Duodenal mucosa (tissue), 2 donors: ENCODE data around the gene RASA3.
"Not testable (repeated sequence)": the region's sequence is repeated elsewhere in the genome, so short reads cannot be mapped to it uniquely, and the experiment has no call there.

Source experiments
- H3K27ac ChIP-seq: one replicate; pipeline ENCODE4 v1.7.0; 2013; ENCODE audit warnings: low read depth, low read length
- H3K27me3 ChIP-seq, 2 donors: one replicate each; pipeline ENCODE4 v1.7.0; 2013; ENCODE audit warnings: low read length in 2 of 2, control low read depth in 1 of 2; ENCODE audit not compliant: insufficient read depth in 2 of 2, control insufficient read depth in 1 of 2
- H3K36me3 ChIP-seq, 2 donors: one replicate each; pipeline ENCODE4 v1.7.0; 2013; ENCODE audit warnings: low read length in 2 of 2, control low read depth in 1 of 2; ENCODE audit not compliant: insufficient read depth in 2 of 2, control insufficient read depth in 1 of 2
- H3K4me1 ChIP-seq, 2 donors: one replicate each; pipeline ENCODE4 v1.7.0; 2013; ENCODE audit warnings: low read length in 2 of 2, control low read depth in 1 of 2; ENCODE audit not compliant: insufficient read depth in 2 of 2, control insufficient read depth in 1 of 2
- H3K4me3 ChIP-seq, 2 donors: one replicate each; pipeline ENCODE4 v1.7.0; 2013; ENCODE audit warnings: low read length in 2 of 2, low read depth in 1 of 2
- H3K9ac ChIP-seq, 2 donors: one replicate each; pipeline ENCODE4 v1.7.0; 2013; ENCODE audit warnings: low read length in 2 of 2, low read depth in 1 of 2
- H3K9me3 ChIP-seq, 2 donors: one replicate each; pipeline ENCODE4 v1.7.0; 2013; ENCODE audit warnings: low read length in 2 of 2, control low read depth in 1 of 2; ENCODE audit not compliant: control insufficient read depth in 1 of 2

The RASA3 gene

GRCh38 chr13:114126789-114127472 lies 5.5 kb downstream of the RASA3 start:
- H3K9ac ChIP-seq, result no peak overlapping the region
- peaks cover 32 to 74% of the 10 kb centered on the region in 2 donors for H3K4me1 ChIP-seq
- no peak overlapping the region for H3K27ac ChIP-seq
- no peaks in the 10 kb centered on the region for H3K27me3 ChIP-seq
- no peaks in the 10 kb centered on the region for H3K9me3 ChIP-seq
- no peak overlapping the region for H3K4me3 ChIP-seq
- no peaks in the 10 kb centered on the region for H3K36me3 ChIP-seq

DNA sequence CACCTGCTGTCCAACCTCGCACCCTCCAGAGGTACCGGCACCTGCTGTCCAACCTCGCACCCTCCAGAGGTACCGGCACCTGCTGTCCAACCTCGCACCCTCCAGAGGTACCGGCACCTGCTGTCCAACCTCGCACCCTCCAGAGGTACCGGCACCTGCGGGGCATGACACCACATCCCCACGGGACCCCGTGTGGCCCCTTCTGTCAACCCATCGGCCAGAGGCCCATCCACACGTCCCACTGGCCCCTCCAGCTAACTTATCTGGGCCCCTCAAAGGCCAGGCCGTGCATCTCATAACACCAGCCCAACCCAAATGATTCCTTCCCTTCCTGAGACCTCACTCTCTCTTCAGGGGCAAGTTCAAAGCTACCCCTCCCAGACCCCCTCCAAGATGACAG lies 6.3 kb downstream of the RASA3 start:
- H3K27me3 ChIP-seq, H3K9ac ChIP-seq, H3K27ac ChIP-seq, H3K36me3 ChIP-seq, H3K9me3 ChIP-seq, H3K4me3 ChIP-seq: not testable (repeated sequence)
- peaks cover 37 to 74% of the 10 kb centered on the region in 2 donors for H3K4me1 ChIP-seq

DNA sequence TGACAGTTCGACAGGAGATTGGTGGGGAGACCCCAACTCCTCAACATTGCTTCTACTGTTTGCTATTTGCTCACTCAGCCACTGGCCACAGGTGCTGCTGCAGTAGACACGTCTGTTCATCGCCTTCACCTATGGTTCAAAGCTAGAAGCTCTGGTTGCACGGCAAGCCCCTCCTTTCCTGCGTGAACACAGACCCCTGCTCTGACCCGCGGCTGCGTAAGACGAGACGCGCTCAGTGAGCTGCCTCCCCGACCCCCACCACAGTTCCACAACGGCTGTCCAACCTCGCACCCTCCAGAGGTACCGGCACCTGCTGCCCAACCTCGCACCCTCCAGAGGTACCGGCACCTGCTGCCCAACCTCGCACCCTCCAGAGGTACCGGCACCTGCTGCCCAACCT lies 6.8 kb downstream of the RASA3 start:
- H3K36me3 ChIP-seq, result no peaks in the 10 kb centered on the region
- H3K27me3 ChIP-seq, result no peaks in the 10 kb centered on the region
- no peaks in the 10 kb centered on the region for H3K9me3 ChIP-seq
- no peak overlapping the region for H3K27ac ChIP-seq
- H3K9ac ChIP-seq, result no peak overlapping the region
- no peak overlapping the region for H3K4me3 ChIP-seq
- H3K4me1 ChIP-seq, result peaks cover 42 to 74% of the 10 kb centered on the region in 2 donors

DNA sequence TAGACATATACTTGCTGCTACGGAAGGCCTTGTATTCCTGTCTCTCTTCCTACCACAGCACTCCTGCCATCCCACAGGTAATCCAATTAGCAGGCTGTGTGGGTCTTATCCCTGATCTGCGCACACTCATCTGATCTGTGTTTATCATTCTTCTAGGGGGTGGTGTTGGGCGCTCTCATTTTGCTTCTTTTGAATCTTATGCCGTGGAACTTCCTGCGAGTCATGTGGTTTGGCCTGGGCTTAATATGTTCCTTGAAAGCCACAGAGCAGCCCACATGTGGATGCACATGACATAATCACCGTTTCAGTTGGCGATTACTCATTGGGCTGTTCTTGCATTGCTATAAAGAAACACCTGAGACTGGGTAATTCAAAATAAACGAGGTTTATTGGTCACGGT lies 7.5 kb downstream of the RASA3 start:
- no peak overlapping the region for H3K27ac ChIP-seq

GRCh38 chr13:114124431-114124830 lies 8.0 kb downstream of the RASA3 start:
- Histone ChIP-seq H3K4me3 (no peak overlapping the region), H3K9me3 (no peaks in the 10 kb centered on the region), H3K4me1 (peaks cover 34 to 64% of the 10 kb centered on the region in 2 donors), H3K36me3 (no peaks in the 10 kb centered on the region), H3K27me3 (no peaks in the 10 kb centered on the region), H3K9ac (no peak overlapping the region), H3K27ac (no peak overlapping the region)

More for the DNA sequence above, 7.5 kb downstream of the RASA3 start:
- H3K27me3 ChIP-seq, result no peaks in the 10 kb centered on the region
- no peak overlapping the region for H3K9ac ChIP-seq
- peaks cover 38 to 69% of the 10 kb centered on the region in 2 donors for H3K4me1 ChIP-seq
- H3K4me3 ChIP-seq, result no peak overlapping the region
- H3K36me3 ChIP-seq, result no peaks in the 10 kb centered on the region
- no peaks in the 10 kb centered on the region for H3K9me3 ChIP-seq

GRCh38 chr13:114123876-114124275 lies 8.5 kb downstream of the RASA3 start:
- Histone ChIP-seq H3K9ac (no peak overlapping the region), H3K4me3 (no peak overlapping the region), H3K27ac (no peak overlapping the region), H3K9me3 (no peaks in the 10 kb centered on the region), H3K36me3 (no peaks in the 10 kb centered on the region), H3K27me3 (no peaks in the 10 kb centered on the region), H3K4me1 (peaks cover 31 to 58% of the 10 kb centered on the region in 2 donors)

- Histone ChIP-seq H3K9ac (no peak overlapping the region), H3K4me3 (no peak overlapping the region), H3K9me3 (no peaks in the 10 kb centered on the region), H3K27me3 (no peaks in the 10 kb centered on the region), H3K4me1 (peaks cover 31 to 59% of the 10 kb centered on the region in 2 donors), H3K27ac (no peak overlapping the region), H3K36me3 (no peaks in the 10 kb centered on the region)
Observed at GRCh38 chr13:114123448-114123847, 9.0 kb downstream of the RASA3 start.

GRCh38 chr13:114122591-114123211 lies 9.7 kb downstream of the RASA3 start:
- Histone ChIP-seq H3K4me1 (peaks cover 31 to 55% of the 10 kb centered on the region in 2 donors), H3K9me3 (no peaks in the 10 kb centered on the region), H3K27ac (no peak overlapping the region), H3K9ac (no peak overlapping the region), H3K36me3 (no peaks in the 10 kb centered on the region), H3K4me3 (no peak overlapping the region), H3K27me3 (no peaks in the 10 kb centered on the region)

GRCh38 chr13:114122127-114122511 lies 10.3 kb downstream of the RASA3 start:
- H3K27ac ChIP-seq, result no peak overlapping the region

DNA sequence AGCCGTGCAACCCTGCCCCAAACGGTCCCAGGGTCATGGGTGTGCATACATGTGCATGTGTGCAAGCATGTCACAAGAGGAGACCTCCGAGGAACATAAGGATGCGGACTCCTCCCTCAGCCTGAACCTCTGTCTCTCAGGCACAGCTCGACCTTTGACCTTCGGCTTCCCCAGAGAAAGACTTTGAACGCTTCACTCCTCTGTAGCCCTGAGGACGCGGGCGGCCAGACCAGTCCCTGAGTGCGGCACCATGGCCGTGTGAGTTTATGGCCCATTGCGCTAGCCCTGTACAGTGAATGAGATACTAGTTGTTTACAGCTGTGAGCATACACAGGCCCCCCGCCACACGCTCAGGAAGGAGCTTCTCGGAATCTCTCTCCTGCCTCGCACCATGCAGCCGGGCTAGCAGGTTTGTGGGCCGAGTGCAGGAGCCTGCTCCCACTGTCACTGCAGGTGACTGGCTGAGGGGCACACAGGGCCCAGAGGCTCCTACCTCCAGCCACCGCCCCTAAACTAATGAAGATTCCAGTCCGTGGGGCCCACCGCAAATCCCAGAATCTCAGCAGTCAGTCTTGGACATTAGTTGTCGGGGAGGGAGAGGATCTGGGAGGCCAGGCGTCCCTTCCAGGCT lies 10.8 kb downstream of the RASA3 start:
- Histone ChIP-seq H3K36me3 (no peaks in the 10 kb centered on the region), H3K4me1 (peaks cover 31 to 47% of the 10 kb centered on the region in 2 donors), H3K27me3 (no peaks in the 10 kb centered on the region), H3K9ac (no peak overlapping the region), H3K27ac (no peak overlapping the region), H3K4me3 (no peak overlapping the region), H3K9me3 (no peaks in the 10 kb centered on the region)

More at GRCh38 chr13:114122127-114122511, 10.3 kb downstream of the RASA3 start:
- H3K27me3 ChIP-seq, result no peaks in the 10 kb centered on the region
- no peaks in the 10 kb centered on the region for H3K9me3 ChIP-seq
- peaks cover 31 to 52% of the 10 kb centered on the region in 2 donors for H3K4me1 ChIP-seq
- no peak overlapping the region for H3K9ac ChIP-seq
- H3K36me3 ChIP-seq, result no peaks in the 10 kb centered on the region
- H3K4me3 ChIP-seq, result no peak overlapping the region
